NCI-H69 (cell line): ENCODE measurements around the gene ZBTB46.
"Not testable (repeated sequence)": the region's sequence is repeated elsewhere in the genome, so short reads cannot be mapped to it uniquely, and the experiment has no call there.

Experiments
- DNase-seq: peaks from one replicate; lab custom pipeline; 2025; lab: John Stamatoyannopoulos, UW

The ZBTB46 gene

DNA sequence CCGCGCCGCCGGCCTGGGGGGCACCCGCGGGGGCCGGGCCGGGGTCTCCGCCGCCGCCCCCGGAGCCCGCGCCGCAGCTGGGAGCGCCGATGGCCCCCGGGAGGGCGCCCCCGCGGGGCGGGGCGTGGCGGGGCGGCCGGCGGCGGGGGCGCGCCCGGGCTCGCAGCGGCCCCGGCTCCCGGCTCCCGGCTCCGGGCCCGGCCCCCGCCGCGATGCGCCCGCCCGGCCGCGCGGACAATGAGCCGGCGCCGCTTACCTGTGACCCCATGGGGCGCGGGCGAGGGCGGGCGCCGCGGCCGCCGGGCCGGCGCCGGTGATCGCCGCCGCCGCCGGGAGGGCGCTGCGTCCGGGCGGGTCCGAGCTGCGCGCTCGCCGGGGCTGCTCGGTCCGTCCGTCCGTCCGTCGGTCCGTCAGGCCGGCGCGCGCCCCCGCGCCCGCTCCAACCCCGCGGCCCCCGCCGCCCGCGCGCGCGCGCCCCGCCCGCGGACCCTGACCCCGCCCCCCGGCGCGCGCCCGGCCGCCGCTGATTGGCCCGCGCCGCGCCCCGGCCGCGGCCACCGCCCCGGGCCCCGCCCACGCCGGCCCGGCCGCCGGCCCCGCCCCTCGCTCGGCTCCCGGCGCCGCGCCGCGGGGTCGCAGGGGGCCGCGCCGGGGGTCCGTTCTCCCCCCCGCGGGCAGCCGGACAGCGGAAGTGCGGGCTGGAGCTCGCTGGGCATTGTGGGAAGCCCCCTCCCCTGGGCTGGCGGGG lies at the start of gene ZBTB46:
Gene ZBTB46 (minus strand): TSS at position 424 of the 748 bp plus-strand sequence. CDS start 40,507 bp downstream, outside the sequence.
- DNase-seq: peak; percentile 81

GRCh38 chr20:63878899-63879663 lies 48.0 kb upstream of the ZBTB46 start:
- no peak for DNase-seq

DNA sequence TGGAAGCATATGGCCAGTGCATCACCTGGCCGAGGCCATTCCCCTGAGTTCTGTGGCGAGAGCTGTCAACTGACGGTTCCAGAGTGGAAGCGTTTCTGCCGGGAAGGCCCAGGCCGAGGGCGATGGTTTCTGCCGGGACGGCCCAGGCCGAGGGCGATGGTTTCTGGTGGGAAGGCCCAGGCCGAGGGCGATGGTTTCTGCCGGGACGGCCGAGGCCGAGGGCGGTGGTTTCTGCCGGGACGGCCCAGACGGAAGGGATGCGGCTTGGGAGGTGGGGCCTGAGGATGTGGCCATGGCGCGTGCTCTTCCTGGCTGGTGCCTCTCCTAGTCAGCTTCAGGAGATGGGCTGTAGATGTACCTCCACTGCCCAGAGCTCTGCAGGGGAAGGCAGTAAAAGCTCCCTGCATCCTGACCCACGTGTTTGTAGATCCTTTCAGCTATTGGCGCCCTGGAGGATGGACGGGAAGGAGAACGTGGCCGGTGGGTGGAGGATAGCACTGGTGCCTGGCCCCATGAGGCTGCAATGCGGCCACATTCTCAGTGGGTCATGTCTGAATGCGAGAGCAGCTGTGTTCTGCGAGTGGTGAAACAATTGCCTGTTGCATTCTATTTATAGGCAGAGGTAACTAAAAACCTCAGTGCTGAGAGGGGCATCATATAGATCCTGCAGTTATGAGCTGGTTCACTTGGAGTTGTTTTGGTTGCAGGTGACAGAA lies 46.8 kb upstream of the ZBTB46 start:
- DNase-seq: no peak

GRCh38 chr20:63876489-63877036 lies 45.5 kb upstream of the ZBTB46 start:
- DNase-seq: no peak

- not testable (repeated sequence) for DNase-seq
Observed at GRCh38 chr20:63874241-63874640, 43.2 kb upstream of the ZBTB46 start.

DNA sequence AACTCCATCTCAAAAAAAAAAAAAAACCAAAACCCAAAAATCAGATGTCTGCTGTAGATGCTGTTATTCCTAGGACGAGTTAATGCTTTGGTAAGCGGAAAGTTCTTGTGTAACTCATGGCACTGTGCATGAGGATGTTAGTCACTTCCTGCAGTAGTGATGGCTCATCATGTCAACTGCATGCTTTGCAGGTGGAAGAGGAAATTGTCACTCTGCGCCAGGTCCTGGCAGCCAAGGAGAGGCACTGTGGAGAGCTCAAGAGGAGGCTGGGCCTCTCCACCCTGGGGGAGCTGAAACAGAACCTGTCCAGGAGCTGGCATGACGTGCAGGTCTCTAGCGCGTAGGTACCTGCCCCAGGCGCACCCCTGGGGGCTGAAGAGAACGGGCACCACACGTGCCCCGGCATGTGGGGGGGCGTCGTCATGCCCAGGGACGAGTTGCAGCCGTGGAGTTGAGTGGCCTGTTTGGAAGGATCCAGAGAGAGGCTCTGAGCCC lies 42.5 kb upstream of the ZBTB46 start:
- DNase-seq: no peak

GRCh38 chr20:63868264-63868663 lies 37.2 kb upstream of the ZBTB46 start:
- no peak for DNase-seq

DNA sequence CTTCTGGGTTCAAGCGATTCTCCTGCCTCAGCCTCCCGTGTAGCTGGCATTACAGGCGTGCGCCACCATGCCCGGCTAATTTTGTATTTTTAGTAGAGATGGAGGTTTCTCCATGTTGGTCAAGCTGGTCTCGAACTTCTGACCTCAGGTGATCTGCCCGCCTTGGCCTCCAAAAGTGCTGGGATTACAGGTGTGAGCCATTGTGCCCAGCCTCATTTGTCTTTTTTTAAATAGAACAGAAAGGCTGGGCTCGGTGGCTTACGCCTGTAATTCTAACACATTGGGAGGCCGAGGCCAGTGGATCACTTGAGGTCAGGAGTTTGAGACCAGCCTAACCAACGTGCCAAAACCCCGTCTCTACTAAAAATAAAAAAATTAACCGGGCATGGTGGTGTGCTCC lies 36.0 kb upstream of the ZBTB46 start:
- DNase-seq: not testable (repeated sequence)

DNA sequence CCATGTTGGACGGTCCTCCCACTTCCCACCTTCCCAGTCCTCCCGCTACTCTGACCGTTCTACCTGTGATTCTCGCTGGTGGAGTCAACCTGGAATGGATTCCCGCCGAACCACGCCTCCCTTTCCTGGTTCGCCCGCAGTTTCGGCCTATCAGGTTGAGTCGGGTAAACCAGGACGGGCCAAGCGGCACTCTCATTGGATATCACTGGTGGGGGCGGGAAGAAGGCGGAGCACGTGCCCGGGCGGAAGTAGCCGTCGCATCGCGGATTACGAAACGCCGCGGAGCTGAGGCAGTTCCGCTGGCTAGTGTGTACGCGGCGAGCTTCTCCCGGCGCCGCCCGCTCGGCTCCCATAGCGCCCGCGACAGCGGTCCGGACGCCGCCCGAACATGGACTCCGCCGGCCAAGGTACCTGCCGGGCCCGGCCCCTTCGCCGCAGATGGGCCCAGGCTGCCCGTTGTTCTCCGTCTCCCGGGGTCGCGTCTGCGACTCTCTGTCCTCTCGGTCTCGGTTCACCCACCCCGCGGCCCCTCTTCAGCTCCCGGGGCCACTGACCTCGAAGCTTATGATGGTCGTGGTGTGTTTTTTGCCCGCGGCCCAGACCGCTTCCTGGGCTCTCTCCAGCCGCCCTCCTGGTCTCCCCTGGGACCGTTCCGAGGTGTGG lies 34.0 kb upstream of the ZBTB46 start, which contains the start of gene TPD52L2:
Gene TPD52L2 (plus strand): TSS at position 293 of the 663 bp plus-strand sequence. CDS start 96 bp downstream, at position 389.
- peak; percentile 98 for DNase-seq

- no peak for DNase-seq
Observed at GRCh38 chr20:63864545-63864977, 33.5 kb upstream of the ZBTB46 start.

GRCh38 chr20:63863798-63864544 lies 32.9 kb upstream of the ZBTB46 start:
- peak; percentile 84 for DNase-seq

DNA sequence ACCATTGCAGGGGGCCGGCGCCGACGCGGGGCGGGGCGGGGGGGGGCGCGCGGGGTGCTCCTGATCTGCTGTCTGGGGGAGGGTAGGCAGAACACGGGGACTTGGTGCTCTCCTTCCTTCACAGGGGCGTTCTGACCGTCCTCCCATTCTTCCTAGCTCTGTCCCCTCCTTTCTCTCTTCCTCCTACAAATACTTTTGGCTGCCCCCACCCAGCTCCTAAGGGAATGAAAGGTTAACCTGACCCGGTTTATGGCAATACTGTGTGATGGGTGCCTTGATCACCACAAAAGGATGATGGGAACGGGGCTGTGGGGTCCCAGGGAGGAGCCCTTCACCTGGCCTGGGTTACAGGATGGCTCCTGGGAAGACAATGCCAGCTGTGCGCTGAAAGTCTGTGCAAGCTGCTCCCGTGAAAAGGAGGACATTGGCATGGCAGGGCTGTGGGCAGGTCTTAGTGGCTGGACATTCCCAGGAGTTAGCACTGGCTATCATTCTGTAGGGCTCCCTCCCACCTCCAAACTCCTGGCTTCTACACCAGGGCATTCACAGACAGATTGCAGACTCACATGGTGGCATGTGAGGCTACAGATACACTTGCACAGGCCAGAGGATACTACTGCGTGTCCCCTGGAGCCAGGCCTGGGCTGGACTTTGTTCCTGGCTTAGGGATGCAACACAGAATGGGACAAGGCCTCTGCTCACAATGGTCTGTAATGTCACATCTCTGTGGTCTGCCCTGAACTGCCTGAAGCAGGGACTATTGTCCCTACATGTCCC lies 32.1 kb upstream of the ZBTB46 start:
- no peak for DNase-seq

DNA sequence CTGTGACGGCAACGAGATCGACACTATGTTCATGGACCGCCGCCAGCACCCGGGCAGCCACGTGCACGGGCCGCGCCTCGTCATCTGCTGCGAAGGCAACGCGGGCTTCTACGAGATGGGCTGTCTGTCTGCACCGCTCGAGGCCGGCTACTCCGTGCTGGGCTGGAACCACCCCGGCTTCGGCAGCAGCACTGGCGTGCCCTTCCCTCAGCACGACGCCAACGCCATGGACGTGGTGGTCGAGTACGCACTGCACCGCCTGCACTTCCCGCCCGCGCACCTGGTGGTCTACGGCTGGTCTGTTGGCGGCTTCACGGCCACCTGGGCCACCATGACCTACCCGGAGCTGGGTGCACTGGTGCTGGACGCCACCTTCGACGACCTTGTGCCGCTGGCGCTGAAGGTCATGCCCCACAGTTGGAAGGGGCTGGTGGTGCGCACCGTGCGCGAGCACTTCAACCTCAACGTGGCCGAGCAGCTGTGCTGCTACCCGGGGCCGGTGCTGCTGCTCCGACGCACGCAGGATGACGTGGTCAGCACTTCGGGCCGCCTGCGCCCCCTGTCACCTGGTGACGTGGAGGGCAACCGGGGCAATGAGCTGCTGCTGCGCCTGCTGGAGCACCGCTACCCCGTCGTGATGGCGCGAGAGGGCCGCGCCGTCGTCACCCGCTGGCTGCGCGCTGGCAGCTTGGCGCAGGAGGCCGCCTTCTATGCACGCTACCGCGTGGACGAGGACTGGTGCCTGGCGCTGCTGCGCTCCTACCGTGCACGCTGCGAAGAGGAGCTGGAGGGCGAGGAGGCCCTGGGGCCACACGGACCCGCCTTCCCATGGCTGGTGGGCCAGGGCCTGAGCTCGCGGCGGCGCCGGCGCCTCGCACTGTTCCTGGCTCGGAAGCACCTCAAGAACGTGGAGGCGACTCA lies 31.2 kb upstream of the ZBTB46 start:
- no peak for DNase-seq

DNA sequence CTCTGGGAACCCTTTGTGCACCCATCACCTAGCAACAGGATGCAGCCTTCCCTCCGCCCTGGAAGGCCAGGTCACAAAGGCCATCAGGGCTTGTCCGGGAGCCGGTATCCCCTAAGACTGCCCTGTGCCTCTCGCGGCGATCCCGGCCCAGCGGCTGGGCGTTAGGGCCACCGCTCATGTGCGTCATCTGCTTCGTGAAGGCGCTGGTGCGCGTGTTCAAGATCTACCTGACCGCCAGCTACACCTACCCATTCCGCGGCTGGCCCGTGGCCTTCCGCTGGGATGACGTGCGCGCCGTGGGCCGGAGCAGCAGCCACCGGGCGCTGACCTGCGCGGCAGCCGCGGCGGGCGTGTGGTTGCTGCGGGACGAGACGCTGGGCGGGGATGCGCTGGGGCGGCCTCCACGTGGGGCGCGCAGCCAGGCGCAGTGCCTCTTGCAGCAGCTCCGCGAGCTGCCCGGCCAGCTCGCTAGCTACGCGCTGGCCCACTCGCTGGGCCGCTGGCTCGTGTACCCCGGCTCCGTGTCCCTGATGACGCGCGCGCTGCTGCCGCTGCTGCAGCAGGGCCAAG lies 30.4 kb upstream of the ZBTB46 start, which contains the start of gene ABHD16B:
Gene ABHD16B (plus strand): TSS at position 134 of the 570 bp plus-strand sequence. CDS start 43 bp downstream, at position 177.
- DNase-seq: no peak

DNA sequence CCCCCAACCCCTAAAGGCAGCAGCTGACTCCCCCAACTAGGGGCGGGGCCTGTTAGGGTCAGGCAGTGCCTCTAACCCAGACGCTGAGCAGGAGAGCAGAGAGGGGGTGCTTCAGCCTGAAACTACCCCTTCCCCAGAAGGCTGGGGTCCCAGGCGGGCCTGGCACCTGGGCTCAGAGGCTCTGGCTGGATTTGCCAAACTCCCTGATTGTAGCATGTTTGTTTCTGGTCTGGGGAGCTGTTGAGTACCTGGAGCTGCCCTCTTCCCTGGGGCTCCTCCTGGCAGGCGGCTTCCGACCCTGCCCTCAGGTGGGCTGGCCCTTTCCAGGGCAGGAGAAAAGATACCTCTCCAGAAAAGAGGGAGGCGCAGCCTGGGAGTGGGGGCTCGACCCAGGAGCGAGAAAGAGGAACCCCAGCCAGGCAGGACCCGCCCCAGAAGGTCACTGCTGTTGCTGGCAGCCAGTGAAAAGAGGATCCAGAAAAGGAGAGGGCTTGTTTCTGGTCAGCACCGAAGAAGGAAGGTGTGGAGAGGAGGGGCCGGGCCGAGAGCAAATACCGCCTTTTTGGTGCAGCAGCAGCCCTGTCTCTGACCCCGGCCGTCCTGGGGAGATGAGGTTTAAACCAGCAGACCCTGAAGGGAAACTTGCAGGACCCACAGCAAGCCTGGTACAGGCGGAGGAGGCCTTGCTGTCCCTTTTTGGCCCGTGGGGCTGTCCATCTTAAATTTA lies 29.4 kb upstream of the ZBTB46 start:
- DNase-seq: no peak

DNA sequence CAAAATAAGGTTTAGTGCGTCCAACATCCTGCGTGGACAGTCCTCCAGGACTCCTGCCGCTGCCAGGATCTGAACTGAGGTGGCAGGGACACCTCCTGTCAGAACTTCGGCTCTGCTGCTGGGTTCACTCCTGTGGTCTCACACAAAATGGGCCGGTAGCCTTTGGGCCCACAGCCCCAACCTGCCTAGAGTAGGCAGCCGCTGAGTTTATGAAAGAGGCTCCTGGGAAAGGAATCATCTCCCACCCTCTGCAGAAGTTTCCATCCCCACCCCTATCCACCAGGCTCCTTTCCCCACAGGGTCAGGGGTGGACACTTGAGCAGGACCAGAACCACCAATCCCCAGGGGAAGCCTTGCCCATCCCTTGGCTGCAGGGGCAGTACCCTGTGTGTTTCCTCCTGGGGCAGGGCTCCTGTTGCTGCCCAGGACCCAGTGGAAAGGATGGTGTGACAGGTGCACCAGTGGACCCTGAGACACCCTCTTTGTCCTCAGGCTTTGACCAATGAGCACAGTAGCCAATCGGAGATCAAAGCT lies 28.2 kb upstream of the ZBTB46 start:
- no peak for DNase-seq
